Ammon's horn (tissue), 1 donor: Measurements from ENCODE around the gene TCERG1L.
"Not testable (repeated sequence)": the region's sequence is repeated elsewhere in the genome, so short reads cannot be mapped to it uniquely, and the experiment has no call there.

Experiments used
- DNase-seq: peaks from one replicate; pipeline ENCODE4 v3.0.0-alpha.2; 2016; ENCODE audit warnings: low spot score

Gene TCERG1L

GRCh38 chr10:131143425-131144165 lies 167.9 kb downstream of the TCERG1L start:
- no peak for DNase-seq

GRCh38 chr10:131142517-131143380 lies 168.8 kb downstream of the TCERG1L start:
- DNase-seq, result no peak

GRCh38 chr10:131141645-131142516 lies 169.6 kb downstream of the TCERG1L start:
- no peak for DNase-seq

- DNase-seq, result no peak
These were observed 170.3 kb downstream of the TCERG1L start for GRCh38 chr10:131141207-131141606.

DNA sequence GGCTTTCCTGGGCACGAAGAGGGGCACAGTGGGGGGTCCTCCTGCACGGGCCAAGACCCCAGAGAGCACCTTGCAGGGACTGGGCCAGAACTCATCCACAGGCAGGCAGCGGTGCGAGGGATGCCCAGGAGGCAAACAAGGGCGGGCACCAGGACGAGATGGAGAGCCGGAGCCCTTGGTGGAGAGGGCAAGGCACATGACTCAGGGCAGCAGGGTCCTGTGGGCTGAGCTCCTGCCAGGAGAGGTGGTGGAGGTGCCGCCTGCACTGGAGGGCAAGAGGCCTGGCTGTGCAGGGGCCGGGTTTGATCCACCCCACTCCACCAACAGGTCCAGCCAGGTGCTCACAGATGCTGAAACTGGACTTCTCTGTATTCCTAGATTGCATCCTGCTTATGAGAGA lies 170.9 kb downstream of the TCERG1L start:
- no peak for DNase-seq

DNA sequence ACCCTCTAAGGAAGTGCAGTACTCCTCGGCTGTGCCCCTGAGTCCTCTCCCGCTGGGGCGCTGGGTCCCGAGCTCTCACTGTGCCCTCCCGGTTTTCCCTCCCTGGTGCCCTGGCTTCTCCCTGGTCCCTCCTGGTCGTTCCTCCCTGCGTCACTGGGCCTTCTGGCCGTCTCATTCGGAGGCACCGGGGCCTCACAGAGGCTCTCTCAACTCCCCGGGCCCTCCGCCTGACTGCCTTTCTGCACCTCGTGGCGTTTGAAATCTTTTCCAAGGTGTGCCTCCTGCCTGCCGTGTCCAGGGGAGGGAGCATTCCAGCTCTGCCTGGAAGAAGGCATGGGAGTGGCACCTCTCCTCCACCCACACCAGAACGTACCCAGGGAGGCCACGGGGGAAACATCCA lies 174.3 kb downstream of the TCERG1L start:
- DNase-seq, result no peak

DNA sequence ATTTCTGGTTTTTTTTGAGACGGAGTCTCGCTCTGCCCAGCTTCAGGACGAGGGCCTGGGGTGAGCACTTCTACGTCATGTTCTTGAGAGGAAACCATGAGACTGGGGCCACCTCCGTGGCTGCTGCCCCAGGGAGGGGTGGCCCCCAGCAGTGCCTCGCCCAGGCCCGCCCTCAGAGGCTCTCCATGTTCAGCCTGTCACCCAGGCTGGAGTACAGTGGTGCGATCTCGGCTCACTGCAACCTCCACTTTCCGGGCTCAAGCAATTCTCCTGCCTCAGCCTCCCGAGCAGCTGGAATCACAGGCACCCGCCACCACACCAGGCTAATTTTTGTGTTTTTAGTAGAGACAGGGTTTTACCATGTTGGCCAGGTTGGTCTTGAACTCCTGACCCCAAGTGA lies 175.2 kb downstream of the TCERG1L start:
- DNase-seq, result not testable (repeated sequence)

GRCh38 chr10:131135716-131136115 lies 175.8 kb downstream of the TCERG1L start:
- DNase-seq, result no peak

DNA sequence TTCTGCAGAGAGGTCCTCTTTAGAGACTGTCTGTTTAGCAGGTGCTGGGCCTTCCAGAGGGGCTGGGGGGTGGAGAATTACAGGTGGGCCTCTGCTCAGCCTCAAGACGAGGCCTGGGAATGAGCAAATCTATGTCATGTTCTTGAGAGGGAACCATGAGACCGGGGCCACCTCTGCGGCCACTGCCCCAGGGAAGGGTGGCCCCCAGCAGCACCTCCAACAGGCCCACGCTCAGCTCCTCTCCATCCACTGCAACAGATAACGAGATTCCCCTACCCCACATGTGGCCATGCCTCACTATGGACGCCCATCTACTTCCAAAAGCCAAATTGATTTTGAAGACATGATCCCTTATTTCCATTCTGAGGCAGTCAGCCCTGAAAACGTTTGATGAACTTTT lies 176.9 kb downstream of the TCERG1L start:
- DNase-seq, result no peak

GRCh38 chr10:131134001-131134576 lies 177.4 kb downstream of the TCERG1L start:
- no peak for DNase-seq

DNA sequence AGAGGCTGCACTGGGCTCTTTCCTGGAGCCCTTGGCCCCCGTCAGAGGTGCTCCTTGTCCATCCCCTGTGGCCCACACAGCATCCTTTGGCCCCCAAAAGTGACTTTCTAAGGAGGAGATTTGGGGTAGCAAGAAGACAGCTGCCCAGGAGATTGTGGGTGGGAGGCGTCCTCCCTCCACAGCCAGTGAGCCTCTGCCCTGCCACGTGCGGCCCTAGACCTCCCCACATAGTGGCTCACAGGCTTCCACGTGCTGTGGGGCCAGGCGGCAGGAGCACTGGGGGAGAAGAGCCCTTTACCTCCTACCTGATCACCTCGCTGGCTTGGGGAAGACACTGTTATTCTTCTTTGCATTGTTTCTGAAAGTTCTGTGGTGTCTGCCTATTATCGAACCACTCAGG lies 178.8 kb downstream of the TCERG1L start:
- no peak for DNase-seq

DNA sequence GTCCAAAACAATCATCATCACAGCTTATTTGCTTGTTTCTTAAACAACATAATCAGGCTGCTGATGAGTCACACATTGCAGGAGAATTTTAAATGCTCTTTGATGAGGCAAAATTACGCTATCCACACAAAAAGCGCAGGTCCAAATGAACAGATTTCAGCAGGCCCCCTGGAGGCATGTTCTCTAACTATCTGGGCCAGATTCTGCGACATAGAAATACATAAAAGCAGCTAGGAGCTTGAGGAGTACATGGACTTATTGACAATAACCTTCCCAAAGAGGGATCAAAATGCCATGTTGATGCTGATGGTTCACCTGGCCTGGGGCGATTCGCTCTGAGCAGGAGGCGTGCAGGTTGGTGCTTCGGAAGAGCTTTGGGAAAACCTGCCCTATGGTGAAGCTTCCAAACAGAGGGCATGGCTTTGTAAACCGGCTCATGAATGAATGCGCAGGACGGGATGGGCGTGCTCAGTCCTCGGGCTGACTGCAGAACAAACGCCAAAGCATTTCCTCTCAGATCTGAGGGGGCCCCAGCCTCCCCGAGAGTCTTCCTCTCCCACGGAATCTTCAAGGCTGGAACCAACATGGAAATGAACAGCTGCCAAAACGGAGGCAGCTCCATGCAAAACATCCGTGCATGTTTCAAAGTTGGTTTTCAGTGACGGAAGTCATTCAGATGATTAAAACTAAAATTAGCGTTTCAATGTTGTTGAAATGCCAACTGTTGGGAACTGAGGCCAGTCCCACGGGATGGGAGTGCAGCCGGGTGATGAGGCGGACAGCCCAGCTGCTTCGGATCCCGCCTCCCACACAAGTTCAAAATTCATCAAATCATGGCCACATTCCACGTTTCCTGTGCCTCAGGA lies 179.6 kb downstream of the TCERG1L start:
- DNase-seq, result peak; percentile 26

GRCh38 chr10:131130025-131130424 lies 181.5 kb downstream of the TCERG1L start:
- DNase-seq, result no peak

GRCh38 chr10:131129544-131129943 lies 182.0 kb downstream of the TCERG1L start:
- DNase-seq, result no peak

- DNase-seq, result no peak
These were observed 182.8 kb downstream of the TCERG1L start for GRCh38 chr10:131128731-131129130.

DNA sequence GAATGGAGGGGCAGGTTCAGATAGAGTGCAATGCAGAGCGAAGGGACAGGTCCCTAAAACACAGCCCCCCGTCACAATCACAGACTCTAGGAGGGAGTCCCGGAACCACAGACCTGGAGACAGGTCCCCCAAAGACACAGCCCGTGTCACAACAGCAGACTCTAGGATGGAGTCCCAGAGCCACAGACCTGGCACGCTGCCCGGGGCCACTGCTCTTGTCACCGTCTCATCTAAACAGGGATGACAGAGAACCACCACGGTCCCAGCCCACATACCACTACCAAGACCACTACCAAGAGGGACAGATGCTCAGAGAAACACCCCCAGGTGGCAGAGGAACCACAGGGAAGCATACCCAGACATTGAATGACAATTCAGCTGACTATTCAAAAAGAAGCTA lies 183.9 kb downstream of the TCERG1L start:
- no peak for DNase-seq

- no peak for DNase-seq
These were observed 184.4 kb downstream of the TCERG1L start for GRCh38 chr10:131127138-131127589.

DNA sequence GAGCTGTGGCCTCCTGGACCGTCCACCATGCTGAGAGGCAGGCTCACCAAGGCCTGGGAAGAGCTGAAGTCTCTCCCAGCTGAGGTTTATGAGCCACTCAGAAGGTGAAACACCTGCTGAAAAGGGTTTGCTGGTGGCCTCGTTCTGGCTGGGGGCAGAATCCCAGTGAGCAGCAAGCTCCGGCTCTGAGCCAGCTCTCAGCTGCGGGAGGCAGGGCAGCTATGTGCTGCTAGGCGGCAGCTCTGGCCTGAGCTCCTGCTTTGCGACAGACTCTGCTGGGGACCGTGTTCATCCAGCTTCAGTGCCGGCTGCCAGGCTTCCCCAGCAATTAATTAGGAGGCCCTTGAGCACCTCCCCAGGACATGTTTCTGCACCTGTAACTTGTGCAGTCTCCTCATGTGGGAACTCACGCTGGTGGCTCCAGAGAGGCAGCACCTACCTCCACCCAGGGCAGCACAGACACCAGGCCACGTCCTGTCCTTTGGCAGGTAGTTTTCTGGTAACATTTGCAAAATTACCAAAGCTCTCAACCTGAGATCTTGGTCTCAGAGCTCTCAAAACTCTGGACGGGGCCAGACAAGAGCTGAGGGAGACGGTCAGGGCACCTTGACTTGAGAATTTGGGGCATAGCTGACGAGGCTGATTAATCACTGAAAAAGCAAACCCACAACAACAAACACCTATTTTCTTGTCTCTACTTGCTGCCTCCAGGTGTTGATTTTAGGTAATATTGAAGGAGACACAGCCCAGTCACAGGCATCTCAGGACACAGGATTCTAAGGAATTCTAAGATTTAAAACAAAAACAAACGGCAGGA lies 185.0 kb downstream of the TCERG1L start:
- peak; percentile 53 for DNase-seq

- no peak for DNase-seq
These were observed 185.9 kb downstream of the TCERG1L start for GRCh38 chr10:131125511-131126225.
